Medulla oblongata (tissue), 1 donor: ENCODE data around the gene SHF.
A peak's percentile ranks its signal among the peaks of the same experiment; 100 is the strongest.

Experiments
- DNase-seq: peaks from one replicate; pipeline ENCODE4 v3.0.0-alpha.2; 2015; ENCODE audit errors: extremely low spot score

Gene SHF

GRCh38 chr15:45169608-45170480 is 17.9 kb downstream of the SHF start:
- no peak for DNase-seq

- no peak for DNase-seq
Observed at GRCh38 chr15:45168751-45169551, 18.8 kb downstream of the SHF start.

GRCh38 chr15:45168286-45168685 is 19.5 kb downstream of the SHF start:
- DNase-seq, result no peak

GRCh38 chr15:45167631-45168205 is 20.0 kb downstream of the SHF start:
- no peak for DNase-seq

- DNase-seq, result peak; percentile 90
Observed at GRCh38 chr15:45166834-45167630, 20.7 kb downstream of the SHF start.

GRCh38 chr15:45165536-45165935 is 22.2 kb downstream of the SHF start:
- no peak for DNase-seq

GRCh38 chr15:45164914-45165313 is 22.9 kb downstream of the SHF start:
- DNase-seq, result no peak

GRCh38 chr15:45163508-45163856 is 24.3 kb downstream of the SHF start:
- DNase-seq, result no peak

GRCh38 chr15:45162771-45163507 is 24.8 kb downstream of the SHF start:
- peak; percentile 91 for DNase-seq

- DNase-seq, result no peak
Observed at GRCh38 chr15:45161666-45162065, 26.1 kb downstream of the SHF start.

- peak; percentile 86 for DNase-seq
Observed at GRCh38 chr15:45157974-45158373, 29.8 kb downstream of the SHF start.

- DNase-seq, result no peak
Observed at GRCh38 chr15:45156744-45157455, 30.9 kb downstream of the SHF start.

GRCh38 chr15:45155739-45156138 is 32.0 kb downstream of the SHF start:
- DNase-seq, result no peak

GRCh38 chr15:45151998-45152828 is 35.6 kb downstream of the SHF start:
- DNase-seq, result no peak

GRCh38 chr15:45150997-45151396 is 36.8 kb downstream of the SHF start:
- no peak for DNase-seq

- DNase-seq, result no peak
Observed at GRCh38 chr15:45150481-45150880, 37.3 kb downstream of the SHF start.

GRCh38 chr15:45149060-45149459 is 38.7 kb downstream of the SHF start:
- no peak for DNase-seq

GRCh38 chr15:45148076-45149059 is 39.4 kb downstream of the SHF start:
- no peak for DNase-seq
